GM18858 (cell line): Measurements from ENCODE around the gene AP1S3.

Source experiments
- ATAC-seq: cut with Tn5 transposase; IDR thresholded peaks from one replicate; pipeline ENCODE4 v1.9.1; 2021; ENCODE audit not compliant: unreplicated experiment

AP1S3 gene

DNA sequence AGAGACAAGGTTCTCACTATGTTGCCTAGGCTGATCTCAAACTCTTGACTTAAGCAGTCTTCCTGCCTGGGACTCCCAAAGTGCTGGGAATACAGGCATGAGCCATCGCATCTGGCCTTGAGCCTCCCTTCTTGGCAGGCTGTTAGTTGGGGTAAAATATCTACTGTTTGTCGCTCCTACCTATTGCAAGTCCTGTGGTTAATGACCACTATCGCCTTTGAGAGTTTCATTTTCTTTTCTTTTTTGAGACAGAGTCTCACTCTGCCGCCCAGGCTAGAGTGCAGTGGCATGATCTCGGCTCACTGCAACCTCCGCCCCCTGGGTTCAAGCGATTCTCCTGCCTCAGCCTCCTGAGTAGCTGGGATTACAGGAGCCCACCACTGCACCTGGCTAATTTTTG is 75.6 kb downstream of the AP1S3 start:
- peak; percentile 69 for ATAC-seq

DNA sequence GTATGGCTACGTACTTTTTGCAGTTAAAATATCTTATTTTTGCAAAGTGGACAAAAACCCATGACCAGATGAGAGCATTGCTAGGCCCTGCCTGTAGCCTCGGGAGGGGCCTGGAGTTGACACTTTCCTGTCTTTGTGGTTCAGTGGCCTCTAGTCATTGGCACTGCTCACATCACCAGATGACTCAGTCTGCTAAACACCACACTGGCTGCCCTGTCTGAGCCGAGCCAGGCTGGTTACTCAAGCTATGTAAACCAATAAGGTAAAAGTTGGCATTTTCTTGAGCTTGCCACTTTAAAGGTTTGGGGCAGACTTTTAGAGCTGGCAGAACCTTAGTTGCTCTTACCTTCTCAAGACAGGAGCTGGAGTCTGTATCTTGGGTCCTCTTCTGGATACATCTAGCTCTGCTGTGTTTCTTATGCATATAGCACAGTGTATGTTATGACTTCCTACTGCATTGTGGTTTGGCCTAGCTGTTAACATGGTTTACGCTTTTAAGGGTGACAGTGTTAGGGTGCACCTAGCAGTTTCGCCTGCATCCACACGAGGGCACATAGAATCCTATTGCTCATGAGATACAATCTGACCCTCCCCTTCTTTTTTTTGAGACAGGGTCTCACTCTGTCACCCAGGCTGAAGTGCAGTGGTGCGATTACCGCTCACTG is 76.4 kb downstream of the AP1S3 start:
- ATAC-seq: peak; percentile 69

- no peak for ATAC-seq
Measured at GRCh38 chr2:223759569-223760430, 77.6 kb downstream of the AP1S3 start.

GRCh38 chr2:223758131-223758840 is 79.1 kb downstream of the AP1S3 start:
- no peak for ATAC-seq

DNA sequence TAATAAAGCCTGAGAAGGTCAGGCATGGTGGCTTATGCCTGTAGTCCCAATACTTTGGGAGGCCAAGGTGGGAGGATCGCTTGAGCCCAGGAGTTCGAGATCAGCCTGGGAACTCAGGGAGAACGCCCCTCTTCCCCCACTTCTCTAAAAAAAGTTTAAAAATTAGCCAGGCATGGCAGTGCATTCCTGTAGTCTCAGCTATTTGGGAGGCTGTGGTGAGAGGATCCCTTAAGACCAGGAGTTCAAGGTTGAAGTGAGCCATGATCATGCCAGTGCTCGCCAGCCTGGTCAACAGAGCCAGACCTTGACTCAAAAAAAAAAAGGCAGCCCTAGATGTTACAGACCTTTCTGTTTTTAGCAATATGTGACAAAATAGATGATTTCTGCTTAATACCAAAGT is 83.4 kb downstream of the AP1S3 start:
- no peak for ATAC-seq

DNA sequence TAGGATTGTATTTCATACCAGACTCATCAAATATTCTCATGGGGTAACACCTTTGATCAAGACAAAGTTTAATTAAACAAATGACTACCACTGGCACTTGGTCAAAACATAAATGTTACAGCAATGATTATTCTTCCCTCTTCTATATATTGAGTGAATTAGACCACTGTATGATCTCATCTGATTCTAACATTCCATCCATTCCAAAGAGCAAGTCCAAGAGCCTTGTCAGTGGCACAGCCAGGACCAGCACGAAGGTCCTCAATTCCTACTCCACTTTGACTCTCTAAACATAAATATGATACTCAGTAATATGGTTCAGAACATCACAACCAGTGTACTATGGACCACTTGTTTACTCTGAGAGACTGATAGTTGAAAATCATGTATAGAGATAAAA is 86.4 kb downstream of the AP1S3 start:
- ATAC-seq: no peak

DNA sequence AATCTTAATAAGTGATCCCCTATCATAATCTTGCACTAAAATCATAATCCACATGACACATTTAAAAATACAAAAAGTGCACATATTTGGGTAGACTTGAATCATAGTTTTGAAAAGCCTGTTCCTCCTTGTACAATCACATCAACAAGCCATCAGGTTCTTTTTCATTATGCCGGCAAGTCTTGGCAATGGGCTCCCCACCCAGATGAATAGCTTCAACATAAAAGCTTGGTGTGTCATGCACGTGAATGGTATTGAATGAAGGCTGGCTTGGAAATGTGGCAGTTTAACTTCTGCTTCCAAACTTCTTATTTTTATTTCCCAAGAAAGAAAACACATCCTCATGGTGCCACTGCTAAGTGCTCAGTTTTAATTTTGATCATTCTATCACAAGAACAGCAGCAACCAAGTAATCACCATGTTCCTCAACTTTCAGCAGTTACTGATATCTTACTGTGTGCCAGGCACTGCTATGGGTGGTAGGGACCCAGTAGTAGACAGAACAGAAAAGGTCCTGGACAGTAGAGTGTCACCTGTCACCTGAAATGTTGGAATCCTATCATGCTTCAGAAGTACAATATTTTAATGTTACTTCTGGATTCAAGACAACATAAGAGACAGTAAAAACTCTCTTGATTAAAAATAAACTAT is 89.9 kb downstream of the AP1S3 start:
- no peak for ATAC-seq

DNA sequence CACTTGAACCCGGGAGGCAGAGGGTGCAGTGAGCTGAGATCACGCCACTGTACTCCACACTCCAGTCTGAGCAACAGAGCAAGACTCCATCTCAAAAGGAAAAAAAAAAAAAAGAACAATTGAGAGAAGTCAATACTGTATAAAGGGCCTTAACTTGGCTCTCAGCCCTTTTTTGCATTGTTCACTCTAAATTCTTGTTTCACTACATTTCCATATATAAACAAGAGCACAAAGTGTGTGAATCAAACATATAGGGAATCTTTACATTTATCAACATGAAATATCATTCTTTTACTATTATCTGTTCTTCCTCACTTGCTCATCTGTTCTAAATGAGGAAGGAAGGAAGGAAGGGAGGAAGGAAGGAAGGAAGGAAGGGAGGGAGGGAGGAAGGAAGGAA is 90.8 kb downstream of the AP1S3 start:
- ATAC-seq: no peak

DNA sequence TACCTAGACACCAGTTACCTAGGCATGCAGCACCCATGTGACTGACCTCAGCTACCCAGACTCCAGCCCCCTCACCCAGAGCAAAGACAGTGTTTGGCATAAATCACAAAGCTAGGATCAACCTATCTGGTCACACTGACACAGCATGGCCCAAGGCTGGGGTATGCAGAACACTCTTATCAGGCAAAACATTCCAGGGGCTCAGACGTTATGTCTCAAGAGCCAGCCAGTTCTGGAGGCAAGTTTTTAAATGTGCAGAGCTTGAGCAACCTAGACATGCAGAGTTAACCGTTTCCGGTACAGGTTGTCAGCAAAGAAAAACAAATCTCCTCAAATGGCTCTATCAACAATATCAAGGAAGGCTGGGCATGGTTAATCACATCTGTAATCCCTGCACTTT is 92.8 kb downstream of the AP1S3 start:
- ATAC-seq: no peak

GRCh38 chr2:223740679-223741078 is 96.7 kb downstream of the AP1S3 start:
- no peak for ATAC-seq

GRCh38 chr2:223737207-223737606 is 100.2 kb downstream of the AP1S3 start:
- ATAC-seq: no peak

DNA sequence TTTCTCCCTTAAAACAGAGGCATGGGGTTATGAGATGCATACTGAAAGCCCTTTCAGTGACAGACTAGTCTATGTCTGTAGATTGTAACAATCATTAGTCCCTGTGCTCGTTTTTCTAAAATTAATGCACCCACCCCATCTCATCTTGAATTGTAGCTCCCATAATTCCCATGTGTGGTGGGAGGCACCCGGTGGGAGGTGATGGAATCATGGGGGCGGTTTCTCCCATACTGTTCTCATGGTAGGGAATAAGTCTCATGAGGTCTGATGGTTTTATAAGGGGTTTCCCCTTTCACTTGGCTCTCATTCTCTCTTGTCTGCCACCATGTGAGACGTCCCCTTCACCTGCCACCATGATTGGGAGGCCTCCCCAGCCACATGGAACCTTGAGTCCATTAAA is 100.9 kb downstream of the AP1S3 start:
- no peak for ATAC-seq

GRCh38 chr2:223735659-223736244 is 101.6 kb downstream of the AP1S3 start:
- no peak for ATAC-seq

GRCh38 chr2:223735035-223735640 is 102.2 kb downstream of the AP1S3 start:
- no peak for ATAC-seq

DNA sequence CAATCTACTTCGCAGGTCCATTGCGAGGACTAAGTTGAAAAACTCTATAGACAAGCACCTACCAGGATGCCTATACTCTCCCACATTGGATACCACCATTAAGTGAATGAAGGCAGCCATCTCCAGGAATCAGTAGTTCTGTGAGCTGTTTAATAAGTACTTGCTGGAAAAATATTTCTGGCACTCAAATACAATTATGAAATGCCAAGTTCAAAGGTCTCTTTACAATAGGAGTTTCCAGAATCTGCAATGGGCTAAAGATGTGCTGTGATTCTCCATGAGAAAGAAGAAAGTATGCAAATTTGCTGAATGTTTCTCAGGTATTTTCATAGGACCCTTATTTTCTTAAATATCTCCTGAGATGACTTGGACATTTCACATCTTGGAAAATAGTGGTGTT is 103.0 kb downstream of the AP1S3 start:
- no peak for ATAC-seq

DNA sequence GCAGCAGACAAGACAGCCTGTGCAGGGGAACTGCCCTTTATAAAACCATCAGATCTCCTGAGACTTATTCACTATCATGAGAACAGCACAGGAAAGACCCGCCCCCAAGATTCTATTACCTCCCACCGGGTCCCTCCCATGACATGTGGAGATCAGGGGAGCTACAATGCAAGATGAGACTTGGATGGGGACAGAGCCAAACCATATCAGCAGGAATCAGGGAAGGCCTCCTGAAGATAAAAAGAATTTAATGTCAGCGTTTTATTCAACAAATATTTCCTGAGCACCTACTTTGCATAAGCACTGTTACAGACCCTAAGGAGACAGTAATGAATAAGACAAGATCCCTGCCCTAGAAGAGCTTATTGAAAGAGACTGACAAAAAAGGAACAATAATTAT is 105.0 kb downstream of the AP1S3 start:
- ATAC-seq: no peak

DNA sequence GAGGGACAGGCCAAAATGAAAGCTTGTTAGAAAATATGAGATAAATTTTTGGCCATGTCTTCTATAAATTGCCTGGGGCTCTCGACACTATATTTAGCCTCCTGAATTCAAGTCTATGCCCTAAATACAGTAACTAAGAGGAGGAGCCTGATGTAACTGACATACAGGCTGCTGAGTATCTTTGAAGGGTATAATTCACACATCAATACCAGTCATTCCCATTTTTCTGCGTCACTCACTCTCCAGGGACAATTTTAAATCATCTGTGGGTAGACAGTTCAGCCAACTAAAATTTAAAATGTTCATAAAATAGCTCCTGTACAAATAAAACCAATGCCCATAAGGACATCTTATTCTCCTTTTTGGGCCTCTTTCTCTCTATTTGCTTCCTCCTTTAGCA is 105.9 kb downstream of the AP1S3 start:
- ATAC-seq: no peak

- ATAC-seq: no peak
Measured at GRCh38 chr2:223729781-223730180, 107.6 kb downstream of the AP1S3 start.

DNA sequence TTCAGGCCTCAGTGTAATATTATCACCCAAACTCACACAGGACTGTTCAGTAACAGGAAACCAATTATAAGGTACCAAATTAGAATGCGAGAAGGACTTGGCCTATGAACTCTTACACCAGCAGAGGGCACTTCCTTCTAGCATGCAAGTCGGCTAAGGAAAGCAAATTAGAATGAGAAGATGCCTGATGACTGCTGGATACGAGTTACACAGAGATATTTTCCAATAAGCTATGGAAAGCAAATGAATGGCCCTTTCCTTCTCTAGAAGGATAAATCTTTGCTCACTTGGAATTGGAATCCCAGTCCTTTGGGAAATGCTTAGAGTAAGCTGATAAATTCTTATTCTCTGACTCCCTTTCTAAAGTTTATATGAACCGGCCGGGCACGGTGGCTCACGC is 109.8 kb downstream of the AP1S3 start:
- peak; percentile 89 for ATAC-seq
